GM10266 (cell line): Measurements from ENCODE around the gene CHN1.

Experiments used
- DNase-seq: peaks from one replicate; pipeline ENCODE4 v3.0.0; 2012; ENCODE audit errors: extremely low spot score
- TF ChIP-seq, protein P1 (sequence below): IDR thresholded peaks from 2 replicates; pipeline ENCODE4 v1.5.1; 2012; ENCODE audit warnings: mild to moderate bottlenecking, low read depth; ENCODE audit not compliant: control insufficient read depth, insufficient read depth; ENCODE audit errors: missing control alignments

CHN1 gene

DNA sequence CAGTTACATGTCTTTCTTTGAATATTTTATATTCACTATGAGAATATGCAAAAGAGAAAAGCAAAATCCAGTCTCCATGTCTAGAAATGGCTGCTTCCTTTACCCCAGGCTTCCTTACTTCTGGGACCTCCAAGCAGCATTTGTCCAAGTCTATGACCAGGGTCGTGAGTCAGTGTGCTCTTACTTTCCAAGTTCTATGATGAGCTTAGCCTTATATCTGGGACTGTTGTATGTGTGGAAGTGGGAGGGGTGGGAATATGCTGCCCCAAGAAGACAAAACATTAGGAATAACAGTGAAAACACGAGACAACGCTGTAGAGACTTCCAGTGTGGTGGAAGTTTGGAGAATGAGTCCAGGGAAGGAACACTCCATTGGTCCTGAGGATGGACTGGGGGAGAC, 219.7 kb downstream of the CHN1 start:
- TF ChIP-seq, protein P1, sequence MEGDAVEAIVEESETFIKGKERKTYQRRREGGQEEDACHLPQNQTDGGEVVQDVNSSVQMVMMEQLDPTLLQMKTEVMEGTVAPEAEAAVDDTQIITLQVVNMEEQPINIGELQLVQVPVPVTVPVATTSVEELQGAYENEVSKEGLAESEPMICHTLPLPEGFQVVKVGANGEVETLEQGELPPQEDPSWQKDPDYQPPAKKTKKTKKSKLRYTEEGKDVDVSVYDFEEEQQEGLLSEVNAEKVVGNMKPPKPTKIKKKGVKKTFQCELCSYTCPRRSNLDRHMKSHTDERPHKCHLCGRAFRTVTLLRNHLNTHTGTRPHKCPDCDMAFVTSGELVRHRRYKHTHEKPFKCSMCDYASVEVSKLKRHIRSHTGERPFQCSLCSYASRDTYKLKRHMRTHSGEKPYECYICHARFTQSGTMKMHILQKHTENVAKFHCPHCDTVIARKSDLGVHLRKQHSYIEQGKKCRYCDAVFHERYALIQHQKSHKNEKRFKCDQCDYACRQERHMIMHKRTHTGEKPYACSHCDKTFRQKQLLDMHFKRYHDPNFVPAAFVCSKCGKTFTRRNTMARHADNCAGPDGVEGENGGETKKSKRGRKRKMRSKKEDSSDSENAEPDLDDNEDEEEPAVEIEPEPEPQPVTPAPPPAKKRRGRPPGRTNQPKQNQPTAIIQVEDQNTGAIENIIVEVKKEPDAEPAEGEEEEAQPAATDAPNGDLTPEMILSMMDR: no peak
- DNase-seq: no peak

DNA sequence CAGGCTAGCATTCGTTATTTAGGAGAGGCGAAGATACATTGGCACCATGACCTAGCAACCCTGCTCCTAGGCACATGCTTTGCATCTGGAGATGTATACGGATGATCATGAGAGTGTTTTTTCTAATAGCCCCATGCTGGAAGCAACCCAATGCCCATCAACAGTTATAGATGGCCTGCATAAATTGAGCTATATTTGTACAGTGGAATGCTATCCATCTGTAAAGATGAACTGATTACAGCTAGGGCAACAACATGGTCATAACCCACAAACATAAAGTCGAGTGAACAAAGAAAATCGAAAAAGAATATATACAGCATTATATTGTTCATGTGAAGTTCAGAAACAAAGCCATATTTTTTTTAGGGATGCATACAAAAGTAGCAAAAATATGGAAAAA, 220.3 kb downstream of the CHN1 start:
- TF ChIP-seq, protein P1: no peak
- no peak for DNase-seq

DNA sequence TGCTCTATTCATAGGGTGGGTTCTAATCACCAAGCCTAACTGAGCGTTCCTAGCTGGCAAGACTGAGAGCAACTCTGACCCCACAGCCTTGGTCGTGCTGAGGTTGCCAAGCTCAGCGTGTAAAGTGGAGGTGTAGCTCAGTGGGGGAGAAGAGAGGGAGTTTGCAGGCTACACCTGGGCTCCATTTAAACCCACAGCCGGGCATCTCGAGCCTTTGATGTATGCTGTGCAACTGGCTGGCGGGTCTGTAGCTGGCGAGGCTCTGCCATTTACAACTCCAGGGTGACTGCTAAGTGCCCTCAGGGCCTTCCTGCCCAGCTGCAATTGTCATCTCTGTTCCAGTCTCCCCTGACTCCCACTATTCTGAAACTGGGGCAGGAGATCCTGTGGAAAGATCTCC, 220.9 kb downstream of the CHN1 start:
- DNase-seq: no peak
- TF ChIP-seq, protein P1: no peak

DNA sequence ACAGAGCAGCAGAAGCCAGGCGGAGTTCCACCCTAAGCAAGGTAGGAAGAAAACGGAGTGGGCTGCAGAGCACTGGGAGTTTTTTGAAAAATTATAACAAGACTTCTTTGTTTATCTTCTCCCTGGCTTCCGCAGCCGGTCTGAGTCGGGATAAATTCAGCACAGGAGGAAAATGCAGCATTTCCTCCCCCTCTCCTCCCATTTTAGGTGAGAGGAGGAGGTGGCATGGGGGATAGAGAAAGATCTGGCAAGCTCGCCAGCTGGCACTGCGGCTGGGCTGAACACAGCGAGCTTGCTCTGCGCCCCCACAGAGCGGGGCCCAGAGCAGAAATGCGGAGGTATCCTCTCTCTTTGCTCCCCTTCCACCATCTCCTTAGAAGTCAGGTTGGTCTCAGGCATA, 223.2 kb downstream of the CHN1 start:
- TF ChIP-seq, protein P1: no peak
- no peak for DNase-seq

DNA sequence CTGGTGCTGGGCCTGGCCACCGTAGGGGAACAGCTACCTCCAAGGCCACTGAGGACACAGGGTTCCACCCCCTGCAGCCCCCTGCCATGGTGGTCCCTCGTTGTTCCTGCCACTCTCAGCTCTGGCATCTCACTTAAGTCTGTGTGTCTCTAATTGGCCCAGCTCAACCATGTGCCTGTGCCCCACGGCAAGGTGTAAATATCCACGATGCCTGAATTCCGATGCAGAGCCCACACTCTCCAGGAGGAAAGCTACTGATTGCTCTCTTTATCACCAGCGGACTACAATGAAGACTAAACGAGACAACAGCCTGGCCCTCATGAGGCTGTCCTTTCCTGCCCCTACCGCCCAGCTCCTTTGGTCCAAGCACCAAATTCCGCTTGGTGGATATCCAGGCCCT, 223.9 kb downstream of the CHN1 start:
- TF ChIP-seq, protein P1: no peak
- DNase-seq: no peak

DNA sequence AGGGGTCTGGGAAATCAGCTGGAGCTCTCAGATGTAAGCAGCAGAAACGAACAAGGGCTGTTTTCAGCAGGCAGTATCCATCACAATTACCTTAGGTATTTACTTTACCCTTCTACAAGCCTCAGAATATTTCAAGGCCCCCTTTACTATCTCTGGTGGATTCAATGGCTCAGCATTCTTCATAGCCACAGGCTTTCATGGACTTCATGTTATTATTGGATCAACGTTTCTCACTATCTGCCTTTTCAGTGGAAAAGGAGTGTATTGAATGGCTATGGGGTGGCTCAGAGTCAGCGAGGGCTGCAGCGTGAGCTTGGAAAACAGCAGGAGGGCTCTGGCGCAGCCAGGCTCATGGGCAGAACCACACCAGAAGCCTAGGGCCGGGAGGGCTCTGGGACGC, 224.3 kb downstream of the CHN1 start:
- TF ChIP-seq, protein P1: no peak
- no peak for DNase-seq

DNA sequence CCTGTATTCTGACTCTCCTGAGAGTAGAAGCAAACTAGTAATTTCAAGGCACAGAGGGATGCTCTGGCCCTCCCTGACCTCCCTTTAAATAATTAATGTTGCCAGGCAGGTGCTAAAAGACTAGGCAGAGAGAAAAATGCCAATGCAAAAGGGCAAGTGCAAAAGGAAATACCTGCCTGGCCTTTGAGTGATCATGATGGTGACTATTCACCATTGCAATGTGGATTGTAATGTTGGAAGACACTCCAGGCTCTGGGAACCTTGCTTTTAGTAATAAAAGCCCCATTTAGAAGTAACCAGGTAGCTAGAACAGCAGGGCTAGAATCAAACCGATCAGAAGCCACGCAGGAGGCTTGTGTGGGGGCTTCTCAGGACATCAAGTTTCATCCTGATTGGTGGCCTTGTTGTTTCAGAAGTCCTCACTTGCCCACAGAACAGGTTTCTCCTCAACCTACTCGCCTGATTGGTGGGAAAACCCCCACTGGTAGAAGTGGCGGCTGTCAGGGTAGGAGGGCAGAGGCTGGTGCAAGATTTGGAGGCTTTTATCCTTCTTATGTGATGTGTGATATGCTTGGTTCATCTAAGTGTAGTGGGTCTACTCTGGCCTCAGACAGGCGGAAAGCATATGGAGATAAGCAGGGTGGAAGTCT, 224.9 kb downstream of the CHN1 start:
- DNase-seq: no peak
- TF ChIP-seq, protein P1: no peak
